NCI-H1092 treated with DMSO at 0.1 percent for 48 hours (cell line): ENCODE measurements around the gene PPA2.
"Not testable (repeated sequence)": the region's sequence is repeated elsewhere in the genome, so short reads cannot be mapped to it uniquely, and the experiment has no call there.

Experiments used
- DNase-seq: peaks from one replicate; lab custom pipeline; 2025; lab: John Stamatoyannopoulos, UW

Gene PPA2

GRCh38 chr4:105473324-105474098, at the start of gene PPA2:
Gene PPA2, minus strand, starts transcription at chr4:105474062. Its CDS starts 12 bp downstream, at chr4:105474050.
- peak; percentile 84 for DNase-seq

GRCh38 chr4:105520819-105521790, 47.2 kb upstream of the PPA2 start:
- DNase-seq: peak; percentile 58

GRCh38 chr4:105510245-105510644, 36.4 kb upstream of the PPA2 start:
- DNase-seq: no peak

GRCh38 chr4:105509714-105510113, 35.9 kb upstream of the PPA2 start:
- DNase-seq: no peak

DNA sequence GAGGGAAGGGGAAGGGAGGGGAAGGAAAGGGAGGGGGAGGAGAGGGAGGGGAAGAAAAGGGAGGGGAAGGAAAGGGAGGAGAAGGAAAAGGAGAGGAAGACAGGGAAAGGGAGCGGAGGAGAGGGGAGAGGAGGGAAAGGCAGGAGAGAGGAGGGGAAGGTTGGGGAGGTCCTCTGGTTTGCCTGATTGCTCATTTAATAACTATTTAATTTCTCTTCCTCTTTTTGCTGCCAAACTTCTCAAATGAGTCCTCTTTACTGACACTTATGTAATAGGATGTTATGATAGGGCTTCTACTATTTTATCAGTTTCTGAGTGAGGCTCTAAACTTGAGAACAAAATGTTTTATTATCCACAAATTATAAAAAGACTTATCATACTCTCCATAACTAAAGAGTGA, 35.4 kb upstream of the PPA2 start:
- DNase-seq: no peak

DNA sequence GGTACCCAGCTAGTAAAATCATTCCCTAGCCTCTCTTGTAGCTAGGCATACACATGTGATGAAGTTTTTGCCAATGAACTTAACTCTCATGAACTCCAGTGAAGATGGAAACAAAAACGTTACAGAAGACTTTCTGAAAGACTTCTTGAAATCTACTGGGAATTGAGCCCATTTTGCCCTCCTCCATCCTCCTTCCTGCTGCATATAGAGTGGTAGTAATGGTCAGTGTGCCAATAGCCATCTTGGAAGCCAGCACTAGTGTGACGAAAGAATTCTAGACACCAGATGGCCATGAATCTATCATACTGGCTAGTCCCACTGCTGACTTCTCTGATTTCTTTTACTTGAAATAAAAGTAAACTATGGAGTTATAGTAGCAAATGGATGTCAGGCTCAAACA, 30.9 kb upstream of the PPA2 start:
- DNase-seq: no peak

- no peak for DNase-seq
Measured at GRCh38 chr4:105503484-105503883, 29.6 kb upstream of the PPA2 start.

DNA sequence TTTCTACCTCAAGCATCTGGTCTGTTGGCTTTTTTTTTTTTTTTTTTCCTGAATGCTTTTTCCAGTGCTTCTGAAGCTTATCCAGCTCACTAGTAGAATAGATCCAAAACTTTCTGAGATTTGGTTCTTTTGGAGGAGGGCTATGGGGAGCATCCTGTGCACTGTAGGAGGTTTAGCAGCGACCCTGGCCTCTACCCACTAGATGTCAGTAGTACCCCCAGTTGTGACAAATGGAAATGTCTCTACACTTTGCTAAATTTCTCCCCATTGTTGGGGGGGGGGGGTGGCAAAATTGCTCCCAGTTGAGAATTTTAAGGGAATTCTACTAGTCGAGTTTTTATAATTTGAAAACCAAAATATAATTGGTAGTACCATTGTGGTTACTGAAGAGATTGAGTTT, 23.0 kb upstream of the PPA2 start:
- peak; percentile 8 for DNase-seq

- DNase-seq: no peak
Measured at GRCh38 chr4:105495667-105496066, 21.8 kb upstream of the PPA2 start.

GRCh38 chr4:105490523-105490922, 16.7 kb upstream of the PPA2 start:
- DNase-seq: no peak

DNA sequence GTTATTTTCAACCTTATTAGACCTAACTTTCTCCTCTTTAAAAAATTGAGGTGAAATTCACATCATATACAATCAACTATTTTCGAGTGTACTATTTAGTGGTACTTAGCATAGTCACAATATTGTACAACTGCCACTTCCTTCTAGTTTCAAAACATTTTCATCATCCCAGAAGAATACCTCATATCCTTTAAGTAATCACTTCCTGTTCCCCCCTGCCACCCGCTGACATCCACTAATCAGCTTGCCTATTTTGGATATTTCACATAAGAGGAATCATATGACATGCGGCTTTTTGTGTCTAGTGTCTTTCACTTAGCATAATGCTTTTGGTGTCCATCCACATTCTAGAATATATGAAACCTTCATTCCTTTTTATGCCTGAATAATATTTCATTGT, 10.0 kb upstream of the PPA2 start:
- no peak for DNase-seq

- no peak for DNase-seq
Measured at GRCh38 chr4:105474099-105474518, 247 bp upstream of the PPA2 start.

GRCh38 chr4:105472871-105473323, 965 bp downstream of the PPA2 start:
- no peak for DNase-seq

GRCh38 chr4:105471566-105472176, 2.2 kb downstream of the PPA2 start:
- DNase-seq: peak; percentile 71

DNA sequence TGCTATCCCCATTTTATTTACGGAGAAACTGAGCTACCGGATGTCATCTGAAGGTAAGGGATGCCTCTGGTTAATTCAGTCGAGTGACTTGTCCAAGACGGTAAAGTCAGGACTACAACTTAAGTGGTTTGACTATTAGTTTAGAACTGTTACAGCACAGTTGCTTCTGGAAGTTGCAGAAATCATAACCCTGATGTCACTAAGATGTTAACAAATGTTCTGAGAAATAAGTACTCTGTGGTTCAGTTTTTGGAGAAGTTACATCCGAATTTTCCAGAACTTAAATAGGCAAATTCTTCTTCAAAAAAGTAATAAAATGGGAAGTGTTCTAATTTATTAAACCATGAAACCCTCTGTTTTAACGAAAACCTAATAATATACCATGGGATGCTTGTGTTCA, 3.1 kb downstream of the PPA2 start:
- no peak for DNase-seq

DNA sequence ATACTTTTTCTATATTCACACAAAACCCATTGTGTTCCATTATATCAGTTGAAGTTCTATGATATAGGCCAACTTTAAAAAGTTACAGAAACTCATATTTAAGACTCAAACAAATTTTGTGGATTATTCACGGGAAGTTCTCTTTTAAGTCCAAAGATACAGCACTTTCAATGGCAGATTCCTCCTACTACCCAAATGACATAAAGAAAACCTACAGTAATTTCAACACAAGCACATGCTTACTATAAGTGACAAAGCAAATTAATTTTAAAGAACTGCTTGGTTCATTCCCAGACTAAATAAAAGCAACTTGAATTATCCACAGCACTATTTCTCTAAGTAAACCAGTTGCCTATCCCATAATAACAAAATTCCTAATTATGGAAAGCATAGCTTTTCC, 4.1 kb downstream of the PPA2 start:
- no peak for DNase-seq

DNA sequence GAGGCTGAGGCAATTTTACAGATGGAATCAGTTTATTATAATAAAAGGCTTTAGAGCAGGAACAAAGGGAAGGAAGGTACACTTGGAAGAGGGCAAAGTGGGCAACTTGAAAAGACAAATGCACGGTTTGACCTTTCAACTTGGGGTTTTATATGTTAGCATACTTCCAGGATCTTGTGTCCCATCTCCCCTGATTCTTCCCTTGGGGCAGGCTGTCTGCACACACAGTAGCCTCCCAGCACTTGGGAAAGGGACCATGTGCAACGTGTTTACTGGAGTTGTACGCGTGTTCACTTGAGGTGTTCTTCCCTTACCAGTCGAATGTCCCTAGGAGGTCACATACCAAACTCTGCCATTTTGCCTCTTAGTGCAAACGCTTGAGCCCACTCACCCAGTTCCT, 7.3 kb downstream of the PPA2 start:
- DNase-seq: no peak

GRCh38 chr4:105464563-105464962, 9.3 kb downstream of the PPA2 start:
- not testable (repeated sequence) for DNase-seq

DNA sequence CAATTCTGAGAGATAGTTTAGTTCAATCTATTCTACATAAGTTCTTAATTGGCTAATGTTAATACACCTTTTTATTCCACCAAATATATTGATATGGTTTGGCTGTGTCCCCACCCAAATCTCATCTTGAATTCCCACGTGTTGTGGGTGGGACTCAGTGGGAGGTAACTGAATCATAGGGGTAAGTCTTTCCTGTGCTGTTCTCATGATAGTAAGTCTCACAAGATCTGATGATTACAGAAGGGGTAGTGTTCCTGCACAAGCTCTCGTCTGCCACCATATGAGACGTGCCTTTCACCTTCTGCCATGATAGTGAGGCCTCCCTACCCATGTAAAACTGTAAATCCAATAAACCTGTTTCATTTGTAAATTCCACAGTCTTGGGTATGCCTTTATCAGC, 11.3 kb downstream of the PPA2 start:
- no peak for DNase-seq

- DNase-seq: no peak
Measured at GRCh38 chr4:105461621-105462382, 12.1 kb downstream of the PPA2 start.

GRCh38 chr4:105461221-105461620, 12.6 kb downstream of the PPA2 start:
- DNase-seq: no peak

DNA sequence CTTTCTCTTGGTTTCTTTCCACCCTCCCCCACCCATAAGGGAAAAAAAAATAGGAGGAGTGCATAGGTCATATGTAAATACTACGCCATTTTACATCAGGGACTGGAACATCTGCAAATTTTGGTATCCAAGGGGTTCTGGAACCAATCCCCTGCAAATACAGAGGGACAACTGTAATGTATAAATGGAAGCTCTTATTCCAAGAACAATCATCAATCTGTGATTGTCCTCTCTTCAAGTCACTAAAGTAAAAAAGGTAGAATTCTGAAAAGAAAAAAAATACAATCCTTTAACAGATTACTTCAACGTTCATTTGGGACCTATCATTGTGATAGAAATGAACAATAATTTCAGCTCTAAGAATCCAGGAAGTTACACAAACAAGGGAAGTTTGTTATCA, 13.6 kb downstream of the PPA2 start:
- DNase-seq: no peak
